Fibroblast of lung (primary cell): ENCODE data around the gene SLC6A8.

ENCODE experiments used
- CTCF ChIP-seq, 2 donors: IDR thresholded peaks in 1 of 2; conservative IDR thresholded peaks in 1 of 2; 1 replicate in 1 of 2; 2 replicates in 1 of 2; pipeline ENCODE4 v1.5.1; 2011 to 2012; ENCODE audit warnings: low read length in 2 of 2, control low read depth in 1 of 2, inconsistent platforms in 1 of 2, low read depth in 1 of 2, mild to moderate bottlenecking in 1 of 2
- EZH2 ChIP-seq: IDR thresholded peaks from 2 replicates; pipeline ENCODE4 v1.5.1; 2012; ENCODE audit warnings: low read length, control low read depth, mild to moderate bottlenecking; ENCODE audit errors: missing control alignments

- TF ChIP-seq CTCF (conservative IDR thresholded peaks at IDR 0.05 in 1 of 2, IDR thresholded peaks at IDR 0.05 in 1 of 2; ENCODE audit: low read depth in 1 of 2, low read length in 2 of 2), result no peak
- no peak for TF ChIP-seq EZH2
These were observed 13.4 kb upstream of the SLC6A8 start for GRCh38 chrX:153674219-153674851.
